Skeletal muscle satellite cell (primary cell): Measurements from ENCODE around the gene DHRS11.

Source experiments
- H3K27me3 ChIP-seq: 2 replicates; pipeline ENCODE4 v1.7.0; 2013; ENCODE audit warnings: low read length; ENCODE audit not compliant: control insufficient read depth, insufficient read depth
- H3K36me3 ChIP-seq: 2 replicates; pipeline ENCODE4 v1.7.0; 2013; ENCODE audit warnings: mild to moderate bottlenecking, control low read depth, low read length; ENCODE audit not compliant: insufficient read depth
- H3K4me1 ChIP-seq: 2 replicates; pipeline ENCODE4 v1.7.0; 2013; ENCODE audit warnings: low read length; ENCODE audit not compliant: control insufficient read depth, insufficient read depth
- H3K4me2 ChIP-seq: 2 replicates; pipeline ENCODE4 v1.7.0; 2013; ENCODE audit warnings: mild to moderate bottlenecking, low read length
- H3K4me3 ChIP-seq: 2 replicates; pipeline ENCODE4 v1.7.0; 2013; ENCODE audit warnings: low read length
- H3K9ac ChIP-seq: 2 replicates; pipeline ENCODE4 v1.7.0; 2013; ENCODE audit warnings: mild to moderate bottlenecking, low read depth, low read length, moderate library complexity
- H3K9me3 ChIP-seq: replicated peaks from 2 replicates; pipeline ENCODE4 v1.7.0; 2013; ENCODE audit warnings: mild to moderate bottlenecking, control low read depth, low read length

Gene DHRS11

DNA sequence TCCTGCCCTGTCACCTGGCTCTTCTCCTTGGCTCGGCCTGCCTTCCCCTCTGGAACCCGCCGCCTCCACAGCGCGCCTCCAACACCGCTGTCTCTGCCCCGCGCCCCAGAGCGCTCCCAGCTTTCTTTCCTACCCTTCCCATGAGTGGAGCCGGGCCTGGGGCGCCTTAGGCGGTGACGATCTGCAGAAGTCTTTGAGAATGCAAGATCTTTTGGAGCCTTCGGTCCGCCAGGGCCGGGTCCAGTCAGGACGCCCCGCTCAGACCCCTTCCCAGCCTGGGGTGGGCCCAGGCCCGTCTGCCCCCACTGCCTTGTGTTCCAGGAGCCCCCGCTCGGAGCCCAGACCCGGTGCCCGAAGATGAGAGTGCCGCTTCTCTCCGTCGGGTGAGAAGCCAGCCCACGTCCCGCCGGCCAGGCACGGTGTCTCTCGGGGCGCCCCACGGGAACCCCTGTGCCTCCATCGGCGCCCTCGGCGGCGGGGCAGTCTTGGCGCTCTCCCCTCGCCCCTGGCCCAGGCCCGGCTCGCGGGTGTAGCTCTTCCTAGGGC lies 49.7 kb downstream of the DHRS11 start:
- H3K9me3 ChIP-seq: no peaks in the 10 kb centered on the region
- H3K4me2 ChIP-seq: peak overlapping the region; percentile 83
- peak overlapping the region; percentile 68 for H3K4me3 ChIP-seq
- no peak overlapping the region for H3K9ac ChIP-seq
- H3K4me1 ChIP-seq: peaks cover 7% of the 10 kb centered on the region
- H3K27me3 ChIP-seq: peaks cover 90% of the 10 kb centered on the region
- no peaks in the 10 kb centered on the region for H3K36me3 ChIP-seq

DNA sequence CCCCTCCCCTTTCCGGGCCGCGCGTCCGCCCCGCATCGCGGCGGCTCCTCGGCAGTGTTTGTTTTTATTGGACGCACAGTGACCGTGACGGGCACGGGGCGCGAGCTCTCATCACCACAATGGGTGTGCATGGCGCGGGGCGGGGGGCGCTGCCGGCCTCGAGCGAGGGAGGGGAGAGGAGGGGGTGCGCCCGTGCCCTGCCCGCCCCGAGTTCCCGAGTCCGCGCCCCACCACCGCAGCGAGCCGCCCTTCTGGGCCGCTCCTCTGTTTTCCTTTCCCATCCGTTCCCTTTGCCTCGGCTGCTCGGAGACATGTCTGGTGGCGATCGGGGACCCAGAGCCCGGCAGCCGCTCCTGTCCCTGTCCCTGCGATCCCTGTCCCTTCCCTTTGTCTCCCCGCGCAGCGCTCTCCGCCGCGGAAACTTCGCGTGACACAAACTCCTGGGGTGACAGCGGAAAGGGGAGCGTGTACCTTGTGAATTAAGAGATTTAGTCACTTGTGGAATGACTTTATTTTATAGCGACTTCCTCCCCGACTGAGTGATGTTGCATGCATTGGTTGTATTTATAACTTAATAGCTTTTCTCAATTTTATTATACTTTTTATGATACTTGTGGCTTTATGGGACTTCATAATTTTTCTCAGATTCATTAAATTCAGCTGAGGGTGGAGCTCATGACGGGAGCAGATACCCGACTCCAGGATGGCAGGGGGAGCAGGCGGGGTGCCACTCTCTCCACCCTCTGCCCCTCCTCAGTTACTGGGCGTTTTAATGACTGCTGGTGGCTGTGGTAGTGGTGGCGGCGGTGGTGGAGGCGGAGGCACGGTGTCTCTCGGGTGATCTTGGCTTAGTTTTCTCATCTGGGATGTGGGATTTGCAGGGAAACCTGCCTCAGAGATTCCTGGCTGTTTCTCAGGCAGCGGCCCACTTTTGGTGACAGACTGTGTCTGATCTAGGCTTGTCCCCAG lies 50.5 kb downstream of the DHRS11 start:
- H3K9ac ChIP-seq: no peak overlapping the region
- H3K4me3 ChIP-seq: peak overlapping the region; percentile 68
- H3K27me3 ChIP-seq: peaks cover 93% of the 10 kb centered on the region

DNA sequence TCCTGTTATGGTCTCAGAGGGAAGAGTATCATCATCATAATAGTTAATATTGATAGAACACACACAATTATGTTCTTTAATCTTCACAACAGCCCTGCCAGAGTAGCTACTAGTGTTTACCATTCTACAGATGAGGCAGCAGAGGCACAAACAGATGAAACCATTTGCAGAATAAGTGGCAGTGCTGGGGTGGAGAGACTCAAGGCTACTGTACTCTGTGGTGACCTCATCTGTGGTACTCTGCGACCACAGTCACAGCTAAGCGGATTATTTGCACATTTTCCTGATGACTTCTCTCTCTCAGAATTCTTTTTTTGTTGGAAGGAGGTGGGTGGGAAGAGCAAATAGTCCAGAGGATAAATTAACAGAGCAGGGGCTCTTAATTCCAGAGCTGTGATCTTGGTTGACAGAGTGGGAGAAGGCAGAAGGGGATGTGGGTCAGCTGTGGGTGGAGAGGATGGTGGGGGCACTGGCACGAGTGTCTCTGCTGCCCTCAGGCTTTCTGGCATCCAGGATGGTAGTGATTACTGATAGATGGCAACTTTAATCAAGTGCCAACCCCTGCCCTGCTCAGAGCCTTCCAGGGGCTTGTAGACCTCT lies 51.5 kb downstream of the DHRS11 start:
- Histone ChIP-seq H3K4me3 (no peak overlapping the region), H3K36me3 (no peaks in the 10 kb centered on the region), H3K4me2 (no peak overlapping the region), H3K9me3 (no peaks in the 10 kb centered on the region), H3K27me3 (peaks cover 91% of the 10 kb centered on the region), H3K4me1 (peaks cover 7% of the 10 kb centered on the region), H3K9ac (no peak overlapping the region)

More for the DNA sequence above, 50.5 kb downstream of the DHRS11 start:
- Histone ChIP-seq H3K4me1 (peaks cover 7% of the 10 kb centered on the region), H3K9me3 (no peaks in the 10 kb centered on the region), H3K36me3 (no peaks in the 10 kb centered on the region), H3K4me2 (peak overlapping the region; percentile 83)

DNA sequence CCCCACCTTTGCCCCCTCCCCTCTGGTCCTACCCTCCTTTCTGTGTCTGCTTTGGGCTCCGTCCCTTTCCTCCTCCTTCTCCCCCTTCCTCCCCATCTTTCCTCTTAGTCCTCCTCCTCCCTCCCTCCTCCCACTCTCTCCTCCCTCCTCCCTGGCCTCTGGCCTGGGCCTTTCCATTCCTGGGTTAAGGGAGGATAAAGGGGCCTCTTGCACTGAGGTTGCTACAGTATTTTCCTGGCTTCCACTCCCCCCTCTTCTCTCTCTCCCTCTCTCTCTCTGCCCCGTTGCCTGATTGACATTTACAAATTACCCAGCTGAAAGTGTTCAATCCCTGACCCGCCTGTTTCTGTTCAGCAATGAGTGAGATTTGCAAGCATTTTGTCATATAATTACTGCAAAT lies 53.7 kb downstream of the DHRS11 start:
- Histone ChIP-seq H3K9ac (no peak overlapping the region), H3K36me3 (no peaks in the 10 kb centered on the region), H3K27me3 (peaks cover 88% of the 10 kb centered on the region), H3K9me3 (no peaks in the 10 kb centered on the region), H3K4me3 (no peak overlapping the region), H3K4me2 (no peak overlapping the region), H3K4me1 (peaks cover 7% of the 10 kb centered on the region)

DNA sequence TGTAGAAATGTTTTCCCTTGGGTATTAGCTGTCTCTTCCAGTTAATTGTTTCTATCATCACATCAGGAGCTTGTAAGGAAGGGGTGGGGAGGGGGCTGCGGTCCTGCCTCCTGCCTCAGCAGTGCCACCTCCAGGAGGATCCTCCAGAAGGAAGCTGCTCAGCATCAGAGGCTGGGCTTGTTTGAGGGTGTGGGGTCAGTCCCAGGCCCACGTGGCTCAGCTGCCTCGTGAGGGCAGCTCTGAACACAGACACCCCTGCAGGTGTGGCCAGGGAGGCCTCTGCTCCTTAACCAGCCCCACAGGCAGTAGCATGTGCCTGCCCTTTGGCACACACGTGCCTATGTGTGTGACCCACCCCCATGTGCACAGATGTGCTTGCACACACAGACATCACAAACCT lies 56.0 kb downstream of the DHRS11 start:
- H3K4me3 ChIP-seq: no peak overlapping the region
- no peak overlapping the region for H3K4me2 ChIP-seq
- H3K4me1 ChIP-seq: no peaks in the 10 kb centered on the region
- H3K36me3 ChIP-seq: no peaks in the 10 kb centered on the region
- peaks cover 78% of the 10 kb centered on the region for H3K27me3 ChIP-seq
- H3K9ac ChIP-seq: no peak overlapping the region
- no peaks in the 10 kb centered on the region for H3K9me3 ChIP-seq

DNA sequence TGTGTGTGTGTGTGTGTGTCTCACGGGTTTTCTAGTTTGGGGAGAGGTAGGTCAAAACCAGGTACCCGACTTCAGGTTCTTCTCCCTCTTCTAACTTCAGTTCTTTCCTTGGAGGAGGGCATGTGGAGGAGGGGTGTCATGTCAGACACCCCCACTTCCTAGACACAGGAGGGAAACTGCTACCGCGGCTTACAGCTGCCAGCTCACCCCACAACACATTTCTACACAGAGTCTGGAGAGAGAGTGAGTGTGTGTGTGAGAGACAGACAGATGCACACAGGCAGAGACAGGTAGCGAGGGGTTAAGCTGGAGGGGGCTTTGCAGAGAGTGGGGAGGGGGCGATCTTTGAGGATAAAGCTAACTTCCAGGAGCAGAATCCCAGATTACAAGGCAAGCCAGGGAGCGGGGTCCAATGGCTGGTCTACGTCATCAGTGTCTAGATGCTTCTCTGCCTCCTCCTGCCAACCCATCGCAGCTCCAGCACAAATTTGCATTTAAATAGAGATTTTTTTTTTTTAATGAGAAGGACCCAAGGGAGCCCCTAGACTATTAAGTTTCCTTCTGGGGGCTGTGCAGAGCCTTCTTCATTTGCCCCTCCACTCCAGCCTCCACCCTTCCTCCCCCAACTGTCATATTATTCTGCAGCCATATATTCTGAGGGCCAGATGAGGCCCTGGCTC lies 58.6 kb downstream of the DHRS11 start:
- Histone ChIP-seq H3K4me3 (no peak overlapping the region), H3K4me2 (no peak overlapping the region), H3K4me1 (no peaks in the 10 kb centered on the region), H3K36me3 (no peaks in the 10 kb centered on the region), H3K9me3 (no peaks in the 10 kb centered on the region), H3K9ac (no peak overlapping the region), H3K27me3 (peaks cover 76% of the 10 kb centered on the region)
